GM19099 (cell line): ENCODE measurements around the gene PLK5.

Source experiments
- POLR2A ChIP-seq: IDR thresholded peaks from 3 replicates; pipeline ENCODE4 v1.6.1; 2011; ENCODE audit warnings: low read depth; ENCODE audit not compliant: insufficient read length; ENCODE audit errors: extremely low read depth

Gene PLK5

GRCh38 chr19:1585243-1585580 lies 61.3 kb downstream of the PLK5 start:
- no peak for TF ChIP-seq POLR2A
